Measurements from ENCODE around the gene KLHL11. TPM values are rescaled to one million over a fixed set of nuclear protein-coding genes. Genes with fewer than 3 reads are reported as not detected.
A peak's percentile ranks its signal among the peaks of the same experiment; 100 is the strongest.

Gene KLHL11
- total and polyA plus RNA-seq, 2 experiments from 2014 or later, result 8.7 to 25.5 TPM

- Histone ChIP-seq H3K9me2 (ENCODE audit: insufficient read depth) (no peaks in the 10 kb centered on the region), H3K4me1 (ENCODE audit: insufficient read depth) (peaks cover 8% of the 10 kb centered on the region), H2AFZ (no peak overlapping the region), H3K27ac (ENCODE audit: low read depth) (0 out of 2 replicates have a peak overlapping the region, but pooled peaks have one; percentile 26), H4K20me1 (replicated peaks; ENCODE audit: insufficient read depth) (no peaks in the 10 kb centered on the region; the same call in 1 of the 2 replicates), H3K27me3 (ENCODE audit: insufficient read depth) (no peaks in the 10 kb centered on the region), H3K36me3 (ENCODE audit: insufficient read depth) (peaks cover 4% of the 10 kb centered on the region), H3K79me2 (replicated peaks; ENCODE audit: insufficient read depth) (no peaks in the 10 kb centered on the region), H3K4me3 (no peak overlapping the region), H3K4me2 (no peak overlapping the region), H3F3A (replicated peaks; ENCODE audit: low read depth) (peaks cover 6% of the 10 kb centered on the region; the same call in 1 of the 2 replicates)
- Mint-ChIP-seq H3K27ac (no peak overlapping the region), H3K9me3 (no peaks in the 10 kb centered on the region), H3K36me3 (ENCODE audit: low read depth) (peaks cover 62% of the 10 kb centered on the region), H3K4me3 (no peak overlapping the region), H3K27me3 (ENCODE audit: insufficient read depth, low read depth, poor library complexity) (peaks cover 18% of the 10 kb centered on the region), H3K4me1 (peaks cover 11% of the 10 kb centered on the region)
- ATAC-seq, result no peak
- no peak for DNase-seq (ENCODE audit: low spot score)
- TF ChIP-seq ZNF114 (CRISPR knock-in tag; IDR thresholded peaks at IDR 0.05), result no peak
- TF ChIP-seq EZH2phosphoT487 (IDR thresholded peaks at IDR 0.05; ENCODE audit: unreplicated experiment), result no peak
- no peak for TF ChIP-seq CTCF (conservative IDR thresholded peaks at IDR 0.05; ENCODE audit: low read depth in 2 of 2)
- TF ChIP-seq STAT1 (IDR thresholded peaks at IDR 0.05; ENCODE audit: unreplicated experiment), result no peak
- no peak for TF ChIP-seq CREB1 (CRISPR knock-in tag; IDR thresholded peaks at IDR 0.05; ENCODE audit: low read depth)
- no peak for TF ChIP-seq ZNF462 (CRISPR knock-in tag; IDR thresholded peaks at IDR 0.05)
- no peak for TF ChIP-seq REST (IDR thresholded peaks at IDR 0.05; ENCODE audit: unreplicated experiment)
- TF ChIP-seq JUNB (IDR thresholded peaks at IDR 0.05; ENCODE audit: unreplicated experiment), result no peak
- TF ChIP-seq NANOG (IDR thresholded peaks at IDR 0.05; ENCODE audit: borderline replicate concordance), result no peak
- no peak for TF ChIP-seq POLR2AphosphoS5 (IDR thresholded peaks at IDR 0.05; ENCODE audit: low read depth)
- no peak for TF ChIP-seq ETS1 (IDR thresholded peaks at IDR 0.05)
- no peak for TF ChIP-seq EZH2 (IDR thresholded peaks at IDR 0.05; ENCODE audit: low read depth, unreplicated experiment)
- TF ChIP-seq ZNF331 (CRISPR knock-in tag; IDR thresholded peaks at IDR 0.05; ENCODE audit: low read depth), result no peak
Measured at GRCh38 chr17:41824086-41824485, 41.1 kb downstream of the KLHL11 start.
